ENCODE measurements around the gene NOTCH2. TPM values are rescaled to one million over a fixed set of nuclear protein-coding genes. Genes with fewer than 3 reads are reported as not detected.
A peak's percentile ranks its signal among the peaks of the same experiment; 100 is the strongest.

Gene NOTCH2
- total RNA-seq, 2 donors from 2014 or later: 71.2 to 73.0 TPM

DNA sequence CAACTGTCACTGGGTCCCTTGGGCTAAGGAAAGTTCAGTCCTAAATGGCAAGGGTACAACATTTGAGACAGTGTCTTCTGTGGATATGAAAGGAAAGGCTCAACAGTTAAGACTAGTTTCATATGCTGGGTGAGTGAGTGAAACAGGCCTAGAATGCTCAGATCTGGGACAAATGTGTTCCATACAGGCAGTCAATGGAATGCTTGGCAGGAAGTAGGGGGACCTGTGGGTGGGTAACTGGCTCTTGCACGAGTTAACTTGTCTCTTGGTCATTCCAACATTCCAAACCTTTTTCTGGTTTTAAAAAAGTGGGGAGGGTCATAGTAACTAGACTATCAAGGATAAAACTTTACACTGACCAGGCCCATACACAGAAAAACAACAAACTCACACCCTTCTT, 155.4 kb downstream of the NOTCH2 start:
- Mint-ChIP-seq H3K27me3 (no peaks in the 10 kb centered on the region), H3K4me1 (peaks cover 7% of the 10 kb centered on the region), H3K27ac (peak overlapping the region; percentile 21), H3K36me3 (ENCODE audit: low read depth) (peaks cover 34% of the 10 kb centered on the region), H3K4me3 (no peak overlapping the region)
- no peaks in the 10 kb centered on the region for H3K9me3 ChIP-seq (ENCODE audit: control insufficient read depth, low read length, poor library complexity, severe bottlenecking)
- DNase-seq: no peak
- no peak for ATAC-seq

DNA sequence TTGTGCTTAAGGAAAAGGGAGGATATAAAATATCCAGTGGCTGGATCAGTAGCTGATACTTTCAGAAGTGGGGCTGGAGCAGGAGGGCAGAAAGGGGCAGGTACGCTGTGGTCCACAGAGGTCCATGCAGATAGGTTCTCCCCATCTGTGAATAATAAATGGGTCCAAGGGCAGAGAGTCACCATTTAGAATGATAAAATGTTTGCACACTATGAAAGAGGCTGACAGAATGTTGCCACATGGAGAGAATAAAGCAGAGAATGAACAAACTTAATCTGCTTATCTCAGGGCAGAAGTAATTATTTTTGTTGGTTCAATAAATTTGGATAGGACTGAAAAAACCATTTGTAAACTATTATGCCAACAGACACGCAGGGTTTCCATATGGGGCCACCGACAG, 156.5 kb downstream of the NOTCH2 start:
- H3K4me3 Mint-ChIP-seq: no peak overlapping the region
- H3K36me3 Mint-ChIP-seq (ENCODE audit: low read depth): peaks cover 27% of the 10 kb centered on the region
- peaks cover 7% of the 10 kb centered on the region for H3K4me1 Mint-ChIP-seq
- H3K27ac Mint-ChIP-seq: peak overlapping the region; percentile 49
- DNase-seq (no peak), ATAC-seq (no peak)
- H3K27me3 Mint-ChIP-seq: no peaks in the 10 kb centered on the region
- no peaks in the 10 kb centered on the region for H3K9me3 ChIP-seq (ENCODE audit: control insufficient read depth, low read length, poor library complexity, severe bottlenecking)

- Mint-ChIP-seq H3K27ac (no peak overlapping the region), H3K4me3 (no peak overlapping the region), H3K36me3 (ENCODE audit: low read depth) (peaks cover 22% of the 10 kb centered on the region), H3K27me3 (no peaks in the 10 kb centered on the region), H3K4me1 (peaks cover 5% of the 10 kb centered on the region)
- DNase-seq (no peak), ATAC-seq (no peak)
- H3K9me3 ChIP-seq (ENCODE audit: control insufficient read depth, low read length, poor library complexity, severe bottlenecking): no peaks in the 10 kb centered on the region
Measured at GRCh38 chr1:119911775-119912174, 157.7 kb downstream of the NOTCH2 start.

DNA sequence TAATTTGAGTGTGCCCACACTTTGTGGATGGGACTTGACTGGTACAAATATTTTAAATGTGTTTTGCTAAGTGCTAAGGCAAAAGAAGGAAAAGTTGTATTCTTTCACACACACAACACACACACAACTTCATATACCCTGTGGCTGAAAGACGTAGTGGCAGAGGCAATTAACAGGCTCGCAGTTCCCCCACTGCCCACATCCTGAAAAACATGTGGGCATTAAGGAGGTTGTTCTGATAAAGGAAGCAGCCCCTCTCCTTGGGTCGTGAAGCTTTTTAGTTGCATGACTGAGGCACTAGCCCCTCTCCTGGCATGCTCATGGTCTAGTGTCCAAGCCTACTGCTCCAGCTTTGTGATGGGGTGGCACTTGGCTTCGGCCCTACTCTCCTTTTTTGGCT, 158.8 kb downstream of the NOTCH2 start:
- Mint-ChIP-seq H3K36me3 (ENCODE audit: low read depth) (peaks cover 13% of the 10 kb centered on the region), H3K27ac (no peak overlapping the region), H3K27me3 (no peaks in the 10 kb centered on the region), H3K4me3 (no peak overlapping the region), H3K4me1 (peaks cover 5% of the 10 kb centered on the region)
- no peaks in the 10 kb centered on the region for H3K9me3 ChIP-seq (ENCODE audit: control insufficient read depth, low read length, poor library complexity, severe bottlenecking)
- ATAC-seq: no peak
- DNase-seq: no peak

DNA sequence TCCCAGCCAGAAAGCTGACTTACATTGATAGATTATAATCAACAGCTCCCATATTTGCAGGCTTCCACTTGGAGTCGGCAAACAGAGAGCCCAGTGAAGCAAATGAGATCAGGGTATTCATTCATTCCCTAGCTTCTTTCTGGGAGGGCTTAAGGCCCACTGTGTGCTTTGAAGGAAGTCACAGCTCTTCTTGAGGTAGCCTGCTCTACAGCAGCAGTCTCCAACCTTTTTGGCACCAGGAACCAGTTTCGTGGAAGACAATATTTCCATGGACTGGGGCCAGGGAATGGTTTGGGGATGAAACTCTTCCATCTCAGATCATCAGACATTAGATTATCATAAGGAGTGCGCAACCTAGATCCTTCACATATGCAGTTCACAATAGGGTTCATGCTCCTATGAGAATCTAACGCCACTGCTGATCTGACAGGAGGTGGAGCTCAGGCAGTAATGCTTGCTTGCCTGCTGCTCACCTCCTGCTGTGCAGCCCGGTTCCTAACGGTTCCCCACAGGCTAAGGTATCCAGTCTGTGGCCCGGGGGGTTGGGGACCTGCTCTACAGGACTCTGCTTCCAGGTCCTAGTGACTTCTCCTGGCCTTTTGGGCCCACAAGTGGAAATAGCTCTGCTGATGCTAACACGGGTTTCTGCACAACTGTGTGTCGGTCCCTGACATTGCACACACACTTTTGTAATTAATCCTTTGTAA, 159.4 kb downstream of the NOTCH2 start:
- Mint-ChIP-seq H3K27me3 (no peaks in the 10 kb centered on the region), H3K27ac (no peak overlapping the region), H3K4me1 (peaks cover 5% of the 10 kb centered on the region), H3K4me3 (no peak overlapping the region), H3K36me3 (ENCODE audit: low read depth) (peaks cover 7% of the 10 kb centered on the region)
- DNase-seq (no peak), ATAC-seq (no peak)
- no peaks in the 10 kb centered on the region for H3K9me3 ChIP-seq (ENCODE audit: control insufficient read depth, low read length, poor library complexity, severe bottlenecking)

DNA sequence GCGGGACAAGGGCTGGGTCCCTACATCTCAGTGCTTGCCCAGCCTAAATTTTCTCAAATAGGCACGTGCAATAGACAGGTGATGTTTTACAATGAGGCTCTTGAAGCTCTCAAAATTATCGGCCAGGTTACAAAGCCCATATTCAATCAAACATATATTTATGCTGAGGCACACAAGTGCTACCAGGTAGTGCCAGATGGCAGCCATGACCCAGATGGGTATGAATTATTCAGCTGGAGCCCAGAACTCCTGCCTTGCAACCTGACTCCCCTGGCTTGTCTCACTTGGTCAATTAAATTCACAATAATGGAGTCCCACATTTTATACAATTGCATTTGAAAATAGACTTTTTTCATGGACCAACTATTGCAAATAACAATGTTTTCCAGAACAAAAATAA, 160.8 kb downstream of the NOTCH2 start:
- peaks cover 2% of the 10 kb centered on the region for H3K36me3 Mint-ChIP-seq (ENCODE audit: low read depth)
- DNase-seq (no peak), ATAC-seq (no peak)
- peaks cover 3% of the 10 kb centered on the region for H3K27me3 Mint-ChIP-seq
- H3K4me3 Mint-ChIP-seq: no peak overlapping the region
- H3K4me1 Mint-ChIP-seq: peaks cover 2% of the 10 kb centered on the region
- no peaks in the 10 kb centered on the region for H3K9me3 ChIP-seq (ENCODE audit: control insufficient read depth, low read length, poor library complexity, severe bottlenecking)
- H3K27ac Mint-ChIP-seq: no peak overlapping the region

DNA sequence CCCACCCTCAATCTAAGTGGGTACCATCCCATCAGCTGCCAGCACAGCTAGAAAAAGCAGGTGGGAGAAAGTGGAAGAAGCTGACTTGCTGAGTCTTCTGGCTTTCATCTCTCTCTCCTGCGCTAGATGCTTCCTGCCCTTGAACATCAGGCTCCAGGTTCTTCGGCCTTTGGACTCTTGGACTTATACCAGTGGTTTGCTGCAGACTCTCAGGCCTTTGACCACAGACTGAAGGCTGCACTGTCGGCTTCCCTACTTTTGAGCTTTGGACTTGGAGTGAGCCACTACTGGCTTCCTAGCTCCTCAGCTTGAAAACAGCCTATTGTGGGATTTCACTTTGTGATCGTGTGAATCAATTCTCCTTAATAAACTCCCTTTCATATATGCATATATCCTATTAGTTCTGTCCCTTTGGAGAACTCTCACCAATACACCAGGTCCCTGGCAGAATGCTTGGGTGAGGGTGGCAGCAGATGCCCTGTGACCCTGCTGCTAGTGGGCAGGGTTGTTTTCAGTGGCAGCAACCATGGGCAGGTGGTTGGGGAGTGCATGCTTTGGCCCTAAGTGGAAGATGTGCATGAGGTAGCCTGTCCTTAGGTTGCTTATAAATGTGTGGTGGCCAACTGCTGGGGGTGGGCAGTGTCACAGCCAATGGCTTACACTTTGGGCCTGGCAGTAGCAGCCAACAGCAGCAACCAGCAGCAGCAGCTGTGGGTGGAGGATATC, 162.4 kb downstream of the NOTCH2 start:
- DNase-seq (no peak), ATAC-seq (no peak)
- no peaks in the 10 kb centered on the region for H3K4me1 Mint-ChIP-seq
- no peaks in the 10 kb centered on the region for H3K9me3 ChIP-seq (ENCODE audit: control insufficient read depth, low read length, poor library complexity, severe bottlenecking)
- H3K4me3 Mint-ChIP-seq: no peak overlapping the region
- no peaks in the 10 kb centered on the region for H3K36me3 Mint-ChIP-seq (ENCODE audit: low read depth)
- H3K27ac Mint-ChIP-seq: no peak overlapping the region
- H3K27me3 Mint-ChIP-seq: peaks cover 6% of the 10 kb centered on the region

- DNase-seq (no peak), ATAC-seq (no peak)
- Mint-ChIP-seq H3K36me3 (ENCODE audit: low read depth) (no peaks in the 10 kb centered on the region), H3K4me1 (no peaks in the 10 kb centered on the region), H3K27ac (no peak overlapping the region), H3K27me3 (peaks cover 6% of the 10 kb centered on the region), H3K4me3 (no peak overlapping the region)
- no peaks in the 10 kb centered on the region for H3K9me3 ChIP-seq (ENCODE audit: control insufficient read depth, low read length, poor library complexity, severe bottlenecking)
Measured at GRCh38 chr1:119903443-119903835, 166.0 kb downstream of the NOTCH2 start.

GRCh38 chr1:119902775-119903442, 166.6 kb downstream of the NOTCH2 start:
- no peaks in the 10 kb centered on the region for H3K9me3 ChIP-seq (ENCODE audit: control insufficient read depth, low read length, poor library complexity, severe bottlenecking)
- Mint-ChIP-seq H3K36me3 (ENCODE audit: low read depth) (no peaks in the 10 kb centered on the region), H3K4me1 (no peaks in the 10 kb centered on the region), H3K27ac (no peak overlapping the region), H3K27me3 (peaks cover 6% of the 10 kb centered on the region), H3K4me3 (no peak overlapping the region)
- DNase-seq (no peak), ATAC-seq (no peak)

GRCh38 chr1:119898981-119899720, 170.3 kb downstream of the NOTCH2 start:
- no peak for ATAC-seq
- H3K9me3 ChIP-seq (ENCODE audit: control insufficient read depth, low read length, poor library complexity, severe bottlenecking): no peaks in the 10 kb centered on the region
- no peak overlapping the region for H3K27ac Mint-ChIP-seq
- DNase-seq: no peak
- H3K27me3 Mint-ChIP-seq: peaks cover 12% of the 10 kb centered on the region
- H3K4me3 Mint-ChIP-seq: no peak overlapping the region
- peaks cover 3% of the 10 kb centered on the region for H3K4me1 Mint-ChIP-seq
- H3K36me3 Mint-ChIP-seq (ENCODE audit: low read depth): no peaks in the 10 kb centered on the region

DNA sequence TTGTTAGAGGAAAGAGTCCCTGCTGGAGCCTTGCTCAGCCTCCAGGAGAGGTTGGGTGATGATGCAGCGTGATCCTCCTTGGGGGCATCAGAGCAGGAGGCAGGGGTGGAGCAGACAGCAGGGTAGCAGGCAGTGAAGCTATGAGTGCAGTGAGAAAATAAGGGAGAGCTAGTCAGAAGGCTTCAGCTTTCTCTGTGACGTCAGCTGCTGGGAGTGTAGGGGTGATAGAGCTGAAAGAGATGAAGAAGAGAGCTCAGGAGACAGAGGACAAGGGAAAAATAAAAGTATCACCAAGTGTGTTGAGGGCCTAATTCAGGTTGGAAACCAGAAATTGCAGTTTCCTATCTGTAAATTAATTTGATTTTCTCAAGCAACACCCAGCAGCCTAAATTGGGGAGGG, 170.9 kb downstream of the NOTCH2 start:
- H3K36me3 Mint-ChIP-seq (ENCODE audit: low read depth): no peaks in the 10 kb centered on the region
- DNase-seq (no peak), ATAC-seq (no peak)
- H3K4me1 Mint-ChIP-seq: peaks cover 8% of the 10 kb centered on the region
- no peak overlapping the region for H3K4me3 Mint-ChIP-seq
- peaks cover 8% of the 10 kb centered on the region for H3K27me3 Mint-ChIP-seq
- H3K27ac Mint-ChIP-seq: no peak overlapping the region
- no peaks in the 10 kb centered on the region for H3K9me3 ChIP-seq (ENCODE audit: control insufficient read depth, low read length, poor library complexity, severe bottlenecking)

- no peak for ATAC-seq
- no peak within 1 kb of the TSS for H3K4me3 Mint-ChIP-seq
Measured at GRCh38 chr1:119896303-119896702, 173.2 kb downstream of the NOTCH2 start, which contains the start of gene ADAM30. Gene ADAM30 (minus strand): TSS chr1:119896515. CDS start chr1:119896336, 179 bp downstream.

GRCh38 chr1:119895102-119895501, 174.4 kb downstream of the NOTCH2 start:
- peaks cover 13% of the 10 kb centered on the region for H3K4me1 Mint-ChIP-seq
- no peak overlapping the region for H3K4me3 Mint-ChIP-seq
- no peaks in the 10 kb centered on the region for H3K36me3 Mint-ChIP-seq (ENCODE audit: low read depth)
- H3K9me3 ChIP-seq (ENCODE audit: control insufficient read depth, low read length, poor library complexity, severe bottlenecking): no peaks in the 10 kb centered on the region
- ATAC-seq (no peak), DNase-seq (no peak)
- H3K27ac Mint-ChIP-seq: no peak overlapping the region
- H3K27me3 Mint-ChIP-seq: peaks cover 6% of the 10 kb centered on the region

More at GRCh38 chr1:119896303-119896702, 173.2 kb downstream of the NOTCH2 start, which contains the start of gene ADAM30:
- H3K9me3 ChIP-seq (ENCODE audit: control insufficient read depth, low read length, poor library complexity, severe bottlenecking): no peaks in the 10 kb centered on the region
- Mint-ChIP-seq H3K27ac (no peak within 1 kb of the TSS), H3K36me3 (ENCODE audit: low read depth) (no peaks in the 10 kb centered on the region), H3K27me3 (peaks cover 6% of the 10 kb centered on the region), H3K4me1 (peaks cover 13% of the 10 kb centered on the region)
- DNase-seq: no peak

All from T-helper 17 cell (primary cell).